Eye (tissue), 1 donor: ENCODE results near the gene TBC1D24.

Experiments
- DNase-seq: peaks from one replicate; pipeline ENCODE4 v3.0.0-alpha.2; 2015

TBC1D24 gene

DNA sequence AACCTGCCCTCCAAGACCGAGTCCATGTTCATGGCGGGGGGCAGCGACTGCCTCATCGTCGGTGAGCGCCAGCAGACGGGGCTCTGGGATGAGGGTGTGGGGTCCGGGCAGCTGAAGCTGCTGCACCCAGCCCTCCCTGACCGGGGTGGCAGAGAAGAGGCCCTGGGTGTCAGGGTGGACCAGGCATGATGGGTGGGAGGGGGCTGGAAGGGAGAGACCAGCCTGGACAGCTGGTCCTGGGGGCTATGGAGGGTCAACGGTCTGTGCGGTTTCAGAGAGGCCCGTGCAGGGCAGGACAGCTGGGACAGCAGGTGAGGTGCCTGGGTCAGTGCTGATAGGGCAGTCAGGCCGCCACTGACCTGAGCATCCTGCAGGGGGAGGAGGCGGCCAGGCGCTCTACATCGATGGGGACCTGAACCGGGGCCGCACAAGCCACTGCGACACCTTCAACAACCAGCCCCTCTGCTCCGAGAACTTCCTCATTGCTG lies 25.5 kb downstream of the TBC1D24 start:
- DNase-seq: no peak

GRCh38 chr16:2500918-2501750 lies 26.2 kb downstream of the TBC1D24 start:
- DNase-seq: peak; percentile 97

DNA sequence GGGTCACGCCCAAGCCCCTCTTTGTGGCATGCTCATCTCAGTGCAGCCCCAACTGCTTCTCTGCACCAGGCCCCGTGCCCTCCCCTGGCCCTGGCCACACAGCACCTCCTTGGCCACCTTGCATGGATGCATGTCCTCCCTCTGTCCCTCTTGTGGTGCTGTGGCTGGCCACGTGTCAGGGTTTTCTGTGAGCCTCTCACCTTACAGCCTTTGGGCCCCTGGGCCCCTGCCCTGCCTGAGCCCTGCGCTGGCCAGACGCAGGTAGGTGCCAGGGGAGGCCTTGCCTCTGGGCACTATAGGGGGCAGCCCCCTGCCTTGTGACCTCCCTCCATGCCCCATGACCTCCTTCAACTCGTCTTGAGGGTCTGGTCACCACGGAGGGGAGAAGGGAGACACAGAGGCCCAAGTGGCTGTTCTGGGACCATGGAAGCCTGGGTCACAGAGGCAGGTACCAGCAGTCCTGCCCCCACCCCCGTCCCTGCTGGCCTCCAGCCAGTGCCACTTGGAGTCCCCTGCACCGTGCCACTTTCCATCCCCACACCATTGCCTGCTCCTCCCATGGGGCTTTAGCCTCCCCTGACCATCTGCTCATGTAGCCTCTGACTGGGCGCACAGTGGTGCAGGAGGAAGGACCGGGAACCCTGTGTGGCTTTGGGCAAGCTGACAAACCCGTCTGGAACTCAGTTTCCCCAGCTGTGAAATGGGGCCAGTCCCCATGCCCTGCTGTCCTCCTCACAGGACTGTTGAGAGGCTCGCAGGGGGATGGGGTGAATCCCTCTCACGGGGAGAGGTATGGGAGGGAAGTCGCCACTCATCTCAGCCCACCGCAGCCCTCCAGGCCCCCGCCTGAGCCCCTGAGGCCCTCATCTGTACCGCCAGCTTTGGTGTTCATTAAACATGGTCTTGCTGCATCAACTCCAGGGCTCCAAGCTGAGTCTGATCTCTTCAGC lies 27.3 kb downstream of the TBC1D24 start:
- no peak for DNase-seq

DNA sequence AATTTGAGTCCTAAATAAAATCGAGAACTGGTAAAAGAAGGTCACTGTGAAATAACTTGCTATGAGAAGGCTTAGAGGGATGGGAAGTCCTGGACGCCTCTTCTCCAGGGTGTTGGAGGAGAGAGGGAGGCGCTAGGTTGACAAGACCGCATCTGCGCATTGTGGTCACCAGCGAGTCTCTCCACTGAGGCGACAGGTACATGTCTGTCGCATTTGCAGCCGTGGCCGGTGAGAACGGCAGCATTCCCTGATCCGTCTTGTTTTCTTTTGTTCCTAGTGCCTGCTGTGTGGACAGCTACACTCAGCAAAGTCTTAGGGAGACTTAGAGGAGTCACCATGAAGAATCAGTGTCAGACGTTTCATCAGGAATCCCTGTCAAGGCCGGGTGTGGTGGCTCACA lies 30.8 kb downstream of the TBC1D24 start:
- no peak for DNase-seq

GRCh38 chr16:2507052-2507659 lies 32.2 kb downstream of the TBC1D24 start:
- DNase-seq: no peak

DNA sequence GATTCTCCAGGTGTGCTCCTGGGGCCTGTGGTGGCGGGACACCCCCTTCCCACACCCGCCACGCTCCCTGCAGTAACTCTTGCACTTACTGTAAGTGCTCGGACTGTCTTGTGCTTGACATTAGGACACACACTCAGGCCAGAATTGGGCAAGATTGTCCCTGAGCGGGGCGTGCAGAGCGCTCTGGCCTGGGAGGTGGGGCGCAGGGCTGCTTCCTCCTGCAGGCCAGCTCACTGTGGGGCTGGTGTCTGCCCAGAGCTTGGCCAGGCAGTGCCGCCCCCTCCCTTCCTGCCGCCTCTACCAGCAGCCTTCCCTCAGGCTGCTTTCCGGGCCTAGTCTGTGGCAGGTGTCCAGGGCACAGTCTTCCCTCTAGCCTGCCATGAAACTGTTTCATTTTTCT lies 32.7 kb downstream of the TBC1D24 start:
- DNase-seq: no peak

DNA sequence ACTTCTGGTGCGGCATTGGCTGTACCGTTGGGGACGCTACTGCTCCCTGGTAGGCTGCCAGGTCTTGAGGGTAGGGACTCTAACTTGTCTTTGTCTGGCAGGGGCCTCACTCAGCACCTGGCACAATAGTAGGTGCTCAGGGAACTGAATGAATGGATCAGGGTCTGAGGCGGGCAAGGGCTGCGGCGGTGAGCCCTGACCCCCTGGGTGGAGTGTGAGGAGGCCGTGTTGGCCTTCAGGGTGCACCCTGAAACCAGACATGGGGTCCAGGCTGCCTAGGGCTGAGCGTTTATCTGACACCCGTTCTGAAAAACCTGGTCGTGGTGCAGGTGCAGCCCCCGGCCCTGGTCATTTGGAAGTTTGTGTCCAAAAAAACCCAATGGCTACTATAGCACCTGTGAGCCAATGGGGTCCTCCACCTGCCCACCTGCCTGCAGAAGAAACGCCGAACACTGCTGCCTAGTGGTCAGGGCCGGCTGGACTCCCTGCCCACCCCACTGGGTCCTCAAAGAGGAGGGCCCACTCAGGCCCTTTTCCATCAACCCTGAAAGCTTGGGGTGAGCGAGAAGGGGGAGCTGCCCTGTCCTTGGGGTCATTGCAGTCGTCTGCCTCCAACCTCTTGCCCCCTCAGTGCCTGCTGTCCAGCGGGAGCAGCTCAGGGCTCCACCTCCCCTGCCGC lies 33.9 kb downstream of the TBC1D24 start:
- DNase-seq: no peak

- DNase-seq: peak; percentile 19
Observed at GRCh38 chr16:2511128-2511800, 36.3 kb downstream of the TBC1D24 start.

GRCh38 chr16:2511996-2512734 lies 37.2 kb downstream of the TBC1D24 start:
- DNase-seq: no peak

DNA sequence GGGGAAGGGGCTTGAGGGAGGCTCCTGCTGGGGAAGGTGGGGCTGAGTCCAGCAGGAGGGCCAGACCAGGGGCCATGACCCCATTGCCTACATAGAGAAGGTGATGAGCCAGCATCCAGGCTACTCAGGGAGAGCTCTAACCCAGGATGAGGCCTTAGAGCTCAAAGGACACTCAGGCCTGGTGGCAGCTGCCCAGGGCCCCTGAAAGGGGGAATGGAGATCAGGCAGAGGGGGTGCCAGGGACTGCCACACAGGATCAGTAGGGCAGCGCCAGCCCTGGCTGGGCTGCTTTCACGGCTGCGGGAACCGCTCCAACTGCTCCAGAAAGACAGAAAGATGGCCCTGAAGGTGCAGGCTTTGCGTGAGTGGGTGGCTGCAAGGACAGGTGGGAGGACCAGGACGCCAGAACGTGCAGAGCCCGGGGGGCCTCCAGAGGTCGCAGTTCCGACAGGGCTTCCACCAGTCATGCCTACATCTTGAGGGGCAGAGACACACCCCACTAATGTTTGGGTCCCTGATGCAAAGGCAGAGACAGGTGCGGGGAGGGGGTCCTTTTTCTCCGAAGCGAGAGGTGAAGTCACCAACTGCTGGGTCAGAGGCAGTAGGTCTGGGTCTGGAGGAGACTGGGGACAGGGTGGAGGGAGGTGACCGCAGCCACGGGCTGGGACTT lies 37.9 kb downstream of the TBC1D24 start:
- DNase-seq: no peak

GRCh38 chr16:2513405-2514332 lies 38.7 kb downstream of the TBC1D24 start, which contains the start of gene ATP6V0C:
Gene ATP6V0C (plus strand): TSS chr16:2513952. CDS start chr16:2514104, 152 bp downstream.
- DNase-seq: peak; percentile 96

- no peak for DNase-seq
Observed at GRCh38 chr16:2514333-2515179, 39.6 kb downstream of the TBC1D24 start.

DNA sequence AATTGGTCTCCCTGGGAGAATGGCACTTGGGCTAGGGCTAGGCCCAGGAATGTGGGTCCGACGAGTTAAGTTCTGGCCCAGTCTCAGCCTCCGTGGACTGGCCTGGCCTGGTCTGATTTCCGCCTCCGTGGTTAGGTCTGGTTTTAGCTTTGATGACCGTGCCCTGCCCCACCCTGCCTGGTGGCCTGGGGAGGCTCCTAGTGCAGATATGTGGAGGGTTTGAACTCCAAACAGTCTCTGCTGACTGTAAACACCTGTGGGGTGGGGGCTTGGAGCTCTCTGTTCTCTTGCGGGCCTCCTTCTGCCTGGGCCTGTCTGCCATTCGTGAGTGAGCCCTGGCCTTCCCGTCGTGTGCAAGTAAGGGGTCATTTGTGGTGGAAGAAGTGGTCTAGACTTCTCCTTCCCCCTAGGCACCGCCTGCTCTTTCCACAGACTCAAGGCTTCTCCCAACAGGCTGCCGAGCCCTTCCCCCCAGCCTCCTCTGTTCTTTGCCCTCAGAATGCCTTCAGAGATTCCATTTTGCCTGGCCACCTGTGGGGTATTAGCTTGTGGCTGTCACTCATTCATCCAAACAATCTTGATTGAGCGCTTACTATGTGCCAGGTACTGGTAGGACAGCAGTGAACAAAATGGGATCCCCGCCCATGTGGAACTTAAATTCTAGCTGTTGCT lies 40.4 kb downstream of the TBC1D24 start:
- peak; percentile 10 for DNase-seq

DNA sequence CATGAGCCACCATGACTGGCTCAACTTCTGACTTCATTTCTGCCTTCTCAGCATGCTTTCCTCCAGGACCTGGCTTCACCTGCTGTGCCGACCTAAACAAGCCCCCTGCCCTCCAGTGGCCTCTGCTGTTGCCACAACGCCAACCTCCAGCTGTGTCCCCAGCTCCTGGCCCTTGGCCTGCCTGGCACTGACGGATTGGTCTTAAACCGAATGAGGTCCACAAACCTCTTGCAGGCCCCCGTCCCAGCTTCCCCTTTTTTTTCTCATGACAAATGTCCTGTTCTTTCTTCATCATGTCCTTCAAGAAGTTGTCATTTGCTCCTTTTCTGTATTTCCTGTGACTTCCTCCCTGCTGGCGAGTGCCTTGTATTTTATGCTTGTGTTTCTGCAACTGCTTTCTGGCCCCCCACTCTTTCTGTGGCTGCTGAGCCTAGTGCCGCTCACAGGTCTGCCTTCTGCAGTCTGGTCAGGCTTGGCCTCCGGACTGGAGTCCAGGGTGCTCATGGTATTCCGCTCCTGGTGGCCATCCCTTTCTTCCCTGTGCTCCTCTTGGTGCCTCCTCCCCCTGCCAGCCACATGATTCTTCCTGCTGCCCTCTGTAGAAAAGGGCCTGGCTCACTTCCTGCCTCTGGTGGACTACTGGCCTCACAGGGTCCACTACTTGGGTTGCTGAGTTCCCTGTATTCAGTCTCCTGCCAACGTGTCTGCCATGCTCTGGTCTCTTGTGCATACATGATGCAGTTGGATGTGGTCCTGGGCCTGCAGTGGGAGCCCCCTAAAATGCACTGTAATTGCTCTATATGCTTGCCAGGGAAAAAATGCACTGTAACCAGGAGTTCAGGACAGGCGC lies 41.7 kb downstream of the TBC1D24 start:
- no peak for DNase-seq

GRCh38 chr16:2517954-2518605 lies 43.2 kb downstream of the TBC1D24 start:
- no peak for DNase-seq
